Midbrain (tissue), 1 donor: Measurements from ENCODE around the gene TMEM98.
A peak's percentile ranks its signal among the peaks of the same experiment; 100 is the strongest.
"Not testable (repeated sequence)": the region's sequence is repeated elsewhere in the genome, so short reads cannot be mapped to it uniquely, and the experiment has no call there.

Experiments
- DNase-seq: peaks from one replicate; lab custom pipeline; 2025; lab: John Stamatoyannopoulos, UW

TMEM98 gene

DNA sequence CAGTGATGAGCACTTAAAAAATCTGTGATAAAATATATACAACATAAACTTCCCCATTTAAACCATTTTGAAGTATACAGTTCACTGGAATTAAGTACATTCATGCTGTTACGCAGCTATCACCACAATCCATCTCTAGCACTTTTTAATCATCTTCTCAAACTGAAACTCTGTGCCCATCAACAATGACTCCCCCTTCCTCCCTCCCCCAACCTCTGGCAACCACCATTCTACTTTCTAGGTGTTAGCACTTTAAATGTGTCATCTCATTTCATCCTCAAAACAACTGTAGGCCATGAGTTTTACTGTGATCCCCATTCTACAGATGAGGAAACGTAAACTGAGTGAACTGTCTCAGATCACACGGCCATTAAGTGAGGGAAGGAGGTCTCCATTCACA lies 13.8 kb upstream of the TMEM98 start:
- DNase-seq, result no peak

DNA sequence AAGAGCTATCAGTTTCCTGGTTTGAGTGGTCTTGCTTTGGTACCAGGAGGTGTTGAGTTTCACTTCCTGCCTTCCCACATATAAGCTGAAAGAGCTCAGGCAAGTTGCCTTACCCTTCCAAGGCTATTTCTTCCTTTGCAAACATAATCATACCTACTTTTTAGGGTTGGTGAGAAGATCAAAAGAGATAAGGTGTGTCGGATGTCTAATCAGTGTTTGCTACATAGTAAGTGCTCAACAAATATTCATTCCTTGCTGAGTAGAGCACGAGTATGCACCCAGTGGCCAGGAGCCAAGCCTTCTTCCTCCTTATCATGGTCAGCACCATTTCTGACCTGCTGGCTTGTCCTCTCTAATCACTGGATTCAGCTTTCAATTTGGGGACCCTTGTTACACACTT lies 12.7 kb upstream of the TMEM98 start:
- DNase-seq, result no peak

DNA sequence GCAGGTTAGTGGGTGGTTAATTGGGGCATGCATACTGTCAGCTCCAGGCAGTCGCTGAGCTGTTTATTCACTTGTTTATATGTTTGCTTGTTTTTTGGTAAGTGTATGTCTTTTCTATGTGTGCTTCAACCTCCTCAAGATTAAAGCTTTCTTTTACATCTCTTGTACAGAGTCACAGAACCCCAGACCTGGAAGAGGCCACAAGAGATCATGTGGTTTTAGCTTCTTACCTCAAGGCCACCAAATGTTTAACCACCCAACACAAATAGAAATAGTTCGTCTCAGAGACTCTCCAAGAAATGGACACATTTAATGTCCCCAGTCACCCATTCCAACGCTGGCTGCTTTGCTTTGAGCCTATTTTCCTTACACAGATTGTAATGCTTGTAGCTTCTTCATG lies 11.8 kb upstream of the TMEM98 start:
- no peak for DNase-seq

DNA sequence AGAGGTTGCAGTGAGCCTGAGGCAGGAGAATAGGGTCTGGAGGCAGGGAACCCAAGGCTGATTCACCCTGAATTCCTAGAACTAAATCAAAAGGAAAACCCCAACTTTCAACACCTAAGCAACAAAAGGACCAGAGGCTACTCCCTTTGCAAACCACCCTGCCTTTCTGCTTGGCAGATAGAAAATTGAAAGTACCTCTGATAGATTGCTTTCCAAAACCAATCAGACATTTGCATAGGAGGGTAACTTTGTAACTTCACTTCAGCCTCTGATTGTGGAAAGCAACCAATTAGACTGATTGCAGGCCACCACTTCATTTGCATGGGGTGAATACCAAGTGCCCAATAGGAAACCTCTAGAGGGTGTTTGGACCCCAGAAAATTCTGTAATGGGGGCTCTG lies 10.9 kb upstream of the TMEM98 start:
- DNase-seq, result no peak

DNA sequence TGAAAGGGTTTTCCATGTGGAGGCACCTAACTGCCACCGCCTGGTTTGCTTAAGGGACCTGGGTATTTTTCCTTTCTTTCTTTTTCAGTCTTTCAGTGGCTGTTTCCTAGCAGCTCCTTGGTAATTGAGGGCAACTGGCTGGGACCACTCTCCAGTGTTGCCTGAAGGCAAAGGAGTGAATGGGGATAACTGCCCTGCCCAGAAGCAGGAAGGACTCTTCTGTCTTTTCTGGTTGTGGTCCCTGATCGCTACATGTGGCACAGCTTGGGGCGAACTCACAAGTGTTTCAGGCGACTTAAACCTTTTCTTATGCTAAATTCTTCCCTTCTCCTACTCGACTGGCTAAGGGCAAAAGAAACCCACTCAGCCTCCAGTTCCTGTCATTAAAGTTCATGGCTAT lies 10.1 kb upstream of the TMEM98 start:
- DNase-seq, result no peak

DNA sequence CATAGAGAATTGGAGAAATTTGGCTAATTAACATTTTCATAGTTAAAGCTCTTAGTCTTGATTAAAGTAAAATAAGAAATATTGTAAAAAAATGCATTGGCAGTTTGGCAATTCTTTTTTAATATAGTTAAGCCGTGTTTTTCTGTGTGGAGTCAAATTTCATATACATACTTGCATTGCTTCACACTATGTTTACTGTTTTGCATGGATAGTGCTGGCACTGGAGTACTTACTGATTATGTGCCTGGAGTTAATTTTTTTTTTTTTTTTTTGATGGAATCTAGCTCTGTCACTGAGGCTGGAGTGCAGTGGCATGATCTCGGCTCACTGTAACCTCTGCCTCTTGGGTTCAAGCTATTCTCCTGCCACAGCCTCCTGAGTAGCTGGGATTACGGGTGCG lies 8.1 kb upstream of the TMEM98 start:
- not testable (repeated sequence) for DNase-seq

DNA sequence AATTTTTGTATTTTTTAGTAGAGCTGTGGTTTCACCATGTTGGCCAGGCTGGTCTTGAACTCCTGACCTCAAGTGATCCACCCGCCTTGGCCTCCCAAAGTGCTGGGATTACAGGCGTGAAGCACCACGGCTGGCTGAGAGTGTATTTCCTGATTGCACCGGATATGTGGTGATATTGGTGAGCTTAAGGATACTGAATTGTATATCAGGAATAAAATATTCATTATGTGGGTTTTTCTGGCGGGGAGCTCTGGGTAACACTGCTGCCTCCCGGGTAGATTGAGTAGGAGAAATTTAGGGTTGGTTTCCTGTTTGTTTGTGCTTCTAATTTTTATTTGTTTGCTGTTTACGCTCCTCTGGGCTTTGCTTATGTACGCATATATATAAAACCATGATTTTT lies 7.7 kb upstream of the TMEM98 start:
- no peak for DNase-seq

DNA sequence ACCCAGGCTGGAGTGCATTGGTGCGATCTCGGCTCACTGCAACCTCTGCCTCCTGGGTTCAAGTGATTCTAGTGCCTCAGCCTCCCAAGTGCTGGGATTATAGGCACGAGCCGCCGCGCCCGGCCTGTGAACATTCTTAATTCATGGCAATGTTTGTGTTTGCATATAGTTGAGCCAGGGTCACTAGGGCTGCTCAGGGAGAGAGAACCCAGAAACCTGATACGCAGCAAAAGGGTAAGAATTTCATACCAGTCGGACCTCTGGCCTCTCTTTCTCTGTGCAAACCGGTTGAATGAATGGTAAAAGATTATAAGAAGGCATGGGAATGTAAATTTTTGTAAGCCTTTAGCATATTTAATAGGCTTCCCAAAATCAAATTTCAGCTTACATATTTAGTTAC lies 6.9 kb upstream of the TMEM98 start:
- no peak for DNase-seq

DNA sequence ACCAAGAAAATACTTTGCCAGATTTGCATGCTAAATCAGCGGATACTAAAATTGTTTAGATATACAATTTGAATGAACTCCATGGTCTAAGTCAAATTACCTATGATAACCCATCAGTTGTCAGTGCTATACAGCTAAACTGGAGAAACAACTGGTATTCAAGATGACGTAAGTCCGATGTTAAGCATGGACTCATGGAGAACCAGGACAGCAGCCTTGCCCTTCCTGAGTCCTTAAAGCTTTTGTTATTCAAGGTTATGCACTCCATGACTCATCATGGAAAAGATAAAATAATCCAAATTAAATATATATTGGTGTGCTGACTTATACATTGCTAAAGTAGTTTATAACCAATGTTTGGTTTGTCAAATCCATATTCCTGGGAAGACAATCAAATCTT lies 4.0 kb upstream of the TMEM98 start:
- DNase-seq, result not testable (repeated sequence)

DNA sequence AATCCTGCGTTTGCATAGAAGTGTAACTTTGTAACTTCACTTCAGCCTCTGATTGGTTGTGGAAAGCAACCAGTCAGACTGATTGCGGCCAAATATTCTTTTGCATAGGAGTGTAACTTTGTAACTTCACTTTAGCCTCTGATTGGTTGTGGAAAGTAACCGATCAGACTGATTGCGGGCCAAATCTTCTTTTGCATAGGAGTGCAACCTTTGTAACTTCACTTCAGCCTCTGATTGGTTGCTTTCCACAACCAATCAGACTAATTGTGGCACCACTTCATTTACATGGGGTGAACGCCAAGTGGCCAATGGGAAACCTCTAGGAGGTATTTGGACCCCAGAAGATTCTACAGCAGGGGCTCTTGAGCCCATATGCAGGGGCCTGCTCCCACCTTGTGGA lies 1.8 kb upstream of the TMEM98 start:
- DNase-seq, result no peak

DNA sequence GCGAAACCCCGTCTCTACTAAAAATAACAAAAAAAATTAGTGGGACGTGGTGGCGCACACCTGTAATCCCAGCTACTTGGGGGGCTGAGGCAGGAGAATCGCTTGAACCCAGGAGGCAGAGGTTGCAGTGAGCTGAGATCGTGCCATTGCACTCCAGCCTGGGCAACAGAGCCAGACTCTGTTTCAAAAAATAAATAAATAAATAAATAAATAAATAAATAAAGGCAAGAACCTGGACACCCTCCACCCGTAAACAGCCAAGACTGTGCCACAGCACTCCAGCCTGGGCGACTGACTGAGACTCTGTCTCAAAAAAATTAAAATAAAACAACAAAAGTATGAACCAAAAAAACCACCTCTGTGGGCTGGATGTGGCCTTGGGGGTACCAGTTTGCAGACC lies 1.2 kb upstream of the TMEM98 start:
- DNase-seq, result not testable (repeated sequence)

DNA sequence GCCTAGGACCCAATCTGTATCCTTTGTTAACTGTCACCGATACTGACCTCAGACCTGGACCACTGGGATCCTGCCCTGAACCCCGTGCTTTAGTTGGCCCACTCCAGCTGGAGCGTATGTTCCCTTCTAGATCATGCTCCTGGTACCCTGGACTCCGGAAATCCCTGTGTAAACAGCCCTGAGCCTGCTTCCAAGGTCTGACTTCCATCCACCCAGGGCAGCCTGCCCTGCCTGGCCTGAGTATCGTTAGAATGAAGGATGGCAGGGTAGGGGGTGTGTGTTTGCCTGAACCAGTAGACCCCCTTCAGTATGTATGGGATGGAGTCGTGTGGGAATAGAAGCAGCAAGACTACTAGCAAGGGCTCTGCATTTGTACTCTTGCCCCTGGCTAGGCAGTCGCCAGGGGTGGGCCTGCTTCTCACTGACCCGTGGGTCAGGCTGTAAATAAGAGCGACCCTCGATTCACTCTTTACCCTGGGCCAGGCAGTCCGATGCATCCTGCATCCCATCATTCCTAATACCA lies 691 bp upstream of the TMEM98 start:
- DNase-seq, result peak; percentile 37

DNA sequence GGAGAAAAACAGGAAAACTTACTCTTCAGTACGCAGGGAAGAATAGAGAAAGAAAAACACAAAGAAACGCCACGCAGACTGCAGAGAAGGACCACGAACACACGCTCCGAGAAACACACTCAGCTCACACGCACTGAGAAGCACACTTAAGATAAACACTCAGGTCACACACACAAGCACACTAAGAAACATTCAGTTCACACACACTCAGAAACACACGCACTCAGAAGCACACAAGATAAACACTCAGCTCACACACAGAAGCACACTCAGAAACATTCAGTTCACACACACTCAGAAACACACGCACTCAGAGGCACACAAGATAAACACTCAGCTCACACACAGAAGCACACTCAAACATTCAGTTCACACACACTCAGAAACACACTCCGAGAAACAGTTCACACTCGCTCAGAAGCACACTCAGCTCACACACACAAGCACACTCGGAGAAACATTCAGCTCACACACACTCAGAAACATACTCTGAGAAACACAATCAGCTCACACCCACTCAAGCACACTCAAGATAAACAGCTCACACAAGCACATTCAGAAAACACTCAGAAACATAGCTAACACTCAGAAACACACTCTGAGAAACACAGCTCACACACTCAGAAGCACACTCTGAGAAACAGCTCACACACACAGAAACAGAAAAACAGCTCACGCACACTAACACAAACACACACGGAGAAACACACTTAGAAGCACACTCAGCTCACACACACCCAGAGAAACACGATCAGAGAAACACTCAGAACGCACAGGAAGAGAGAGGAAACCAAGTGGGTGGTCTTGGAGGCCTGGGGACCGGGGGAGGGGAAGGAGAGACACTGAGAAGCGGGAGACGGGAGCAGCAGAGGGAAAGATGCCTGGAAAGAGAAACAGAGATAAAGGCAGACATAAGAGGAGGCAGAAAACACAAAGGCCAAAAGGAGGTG lies 908 bp downstream of the TMEM98 start:
- DNase-seq, result peak; percentile 41

DNA sequence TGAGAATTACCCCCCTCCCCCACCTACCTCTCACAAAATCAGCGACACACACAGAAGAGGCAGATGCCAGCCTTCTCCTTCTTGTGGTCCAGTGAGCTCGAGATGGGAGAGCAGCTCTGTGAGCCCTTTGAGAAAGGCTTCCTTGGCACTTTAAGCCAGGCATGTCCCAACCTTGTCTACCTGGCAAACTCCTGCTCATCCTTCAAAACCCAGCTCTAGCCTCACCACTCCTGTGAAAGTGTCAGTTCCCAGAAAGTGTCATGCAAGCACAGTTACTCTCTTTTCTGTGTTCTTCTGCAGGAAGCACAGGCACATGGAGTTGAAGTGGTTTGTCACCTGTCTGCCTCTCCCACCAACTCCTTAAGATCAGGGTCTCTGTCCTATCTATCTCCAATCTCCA lies 1.6 kb downstream of the TMEM98 start:
- no peak for DNase-seq

DNA sequence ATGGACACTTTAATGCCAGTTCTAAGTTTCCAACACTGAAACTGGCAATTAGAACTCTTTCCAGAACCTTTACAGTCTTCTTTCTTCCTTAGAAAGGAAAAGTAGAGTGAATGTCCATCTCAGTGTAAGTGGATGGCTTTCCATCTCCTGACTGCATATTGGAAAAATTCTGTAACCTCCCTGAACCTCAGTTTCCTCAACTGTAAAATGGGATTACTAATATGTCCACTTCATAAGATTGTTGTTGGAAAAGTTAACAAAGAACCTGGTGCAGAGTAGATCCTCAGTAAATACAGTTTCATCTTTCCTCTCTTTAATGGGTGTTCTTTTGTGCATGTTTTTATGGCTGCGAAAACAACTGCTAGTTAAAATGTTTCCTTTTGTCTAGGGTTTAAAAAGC lies 2.6 kb downstream of the TMEM98 start:
- DNase-seq, result no peak

DNA sequence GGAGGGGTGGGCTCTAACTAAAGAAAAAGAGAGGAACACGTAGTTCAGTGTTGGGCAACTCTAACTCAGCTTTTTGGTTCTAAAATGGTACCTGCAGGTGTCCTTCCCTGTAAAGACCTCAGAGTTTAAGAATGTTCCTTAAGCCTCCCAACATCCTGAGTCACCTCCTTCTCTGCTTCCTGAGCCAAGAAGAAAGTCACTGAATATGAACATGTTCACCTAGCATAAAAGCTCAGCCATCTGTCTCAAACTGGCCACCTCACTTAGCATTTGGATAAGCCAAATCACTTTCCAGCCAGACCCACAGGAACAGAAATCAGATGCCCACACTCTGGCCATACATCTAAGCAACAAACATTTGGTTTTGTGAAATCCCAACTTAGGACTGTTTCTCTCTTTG lies 3.7 kb downstream of the TMEM98 start:
- DNase-seq, result no peak

DNA sequence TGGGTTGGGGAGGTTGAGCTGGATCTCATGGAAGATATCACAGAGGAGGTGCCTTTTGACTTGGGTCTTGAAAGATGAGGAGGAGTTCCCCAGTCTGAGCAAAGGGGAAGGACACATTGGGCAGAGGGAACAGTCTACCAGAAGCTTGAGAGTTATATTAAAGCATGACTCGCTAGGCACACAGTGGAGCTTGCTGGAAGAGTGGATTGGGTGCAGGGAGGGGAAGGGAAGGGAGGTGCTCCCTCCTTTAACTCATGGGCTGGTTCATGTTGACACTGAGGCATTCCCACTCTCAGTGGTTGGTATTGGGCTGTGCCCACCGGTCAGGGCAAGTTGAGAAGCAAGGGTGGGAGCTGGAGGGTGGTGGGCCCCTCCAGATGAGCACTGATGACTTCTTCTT lies 5.9 kb downstream of the TMEM98 start:
- no peak for DNase-seq

DNA sequence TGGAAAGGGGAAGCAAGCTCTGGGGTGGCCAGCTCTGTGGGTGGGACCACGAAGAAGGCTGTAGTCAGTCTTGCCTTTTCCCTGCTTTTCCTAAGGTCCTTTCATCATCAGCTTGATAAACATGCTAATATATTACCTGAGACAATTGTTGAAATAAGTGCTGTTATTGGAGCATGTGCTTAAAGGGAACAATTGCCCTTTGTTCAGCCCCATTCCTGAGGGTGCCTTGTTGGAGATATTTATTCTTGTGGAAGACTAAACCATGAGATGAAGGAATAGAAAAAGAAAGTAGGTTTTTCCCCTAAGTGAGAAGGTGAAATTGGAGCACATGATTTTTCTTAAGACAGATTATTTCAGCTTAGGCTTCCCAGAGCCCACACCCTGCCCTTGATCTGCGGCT lies 7.8 kb downstream of the TMEM98 start:
- no peak for DNase-seq

DNA sequence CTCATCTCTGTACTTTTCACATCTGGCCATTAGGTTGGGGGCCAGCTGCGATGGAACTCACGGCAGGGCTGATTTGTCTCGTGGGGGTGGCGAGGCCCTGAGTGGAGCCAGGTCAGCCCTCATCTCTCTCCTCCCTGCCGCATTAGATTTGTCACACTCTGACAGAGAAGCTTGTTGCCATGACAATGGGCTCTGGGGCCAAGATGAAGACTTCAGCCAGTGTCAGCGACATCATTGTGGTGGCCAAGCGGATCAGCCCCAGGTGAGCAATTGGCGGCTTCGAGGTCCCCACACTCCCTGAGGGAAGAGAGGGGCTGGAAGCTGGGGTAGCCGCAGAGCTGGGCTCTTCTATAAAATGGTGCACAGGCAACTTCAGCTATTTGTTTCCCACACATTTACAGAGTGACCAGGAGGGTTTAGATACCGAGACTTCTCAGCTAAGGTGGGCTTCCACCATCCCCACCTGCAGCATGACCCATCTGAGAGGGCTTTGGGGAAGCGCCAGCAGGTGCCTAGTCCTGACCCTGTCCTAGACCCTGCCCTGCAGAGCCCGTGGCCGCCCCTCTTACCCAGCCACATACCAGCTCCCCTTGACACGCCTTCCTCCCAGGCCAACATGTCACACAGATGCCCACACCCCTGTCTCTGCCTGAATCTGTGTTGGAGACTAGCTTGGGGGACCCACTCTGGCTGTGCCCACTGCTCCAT lies 8.4 kb downstream of the TMEM98 start:
- DNase-seq, result no peak

DNA sequence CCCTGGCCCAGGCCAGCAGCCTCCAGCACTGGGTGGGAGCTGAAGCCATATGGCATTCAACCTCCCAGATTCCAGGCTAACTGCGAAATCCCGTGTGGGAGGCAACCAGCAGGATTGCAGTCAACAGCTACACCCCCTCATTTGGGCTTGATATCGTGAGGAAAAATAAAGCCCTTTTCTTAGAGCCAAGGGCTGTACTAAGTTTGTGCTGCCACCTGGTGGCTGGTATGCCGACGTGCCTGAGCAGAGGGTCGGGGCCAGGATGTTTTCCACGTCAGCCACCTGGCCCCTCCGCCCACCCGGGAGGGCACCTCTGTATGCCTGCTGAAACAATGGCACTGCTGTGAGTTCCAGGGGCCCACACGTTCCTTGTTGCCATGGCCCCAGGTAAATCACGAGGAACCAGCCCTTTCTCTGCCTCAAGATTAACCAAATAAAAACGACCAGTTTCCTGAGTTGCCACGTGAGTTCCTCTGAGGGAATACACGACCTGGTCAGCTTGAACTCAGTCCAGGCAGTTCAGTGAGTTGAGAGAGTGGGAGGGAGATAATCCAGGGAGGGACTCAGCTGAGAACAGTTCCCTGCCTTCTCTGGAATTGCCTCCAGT lies 9.0 kb downstream of the TMEM98 start:
- DNase-seq, result peak; percentile 71

DNA sequence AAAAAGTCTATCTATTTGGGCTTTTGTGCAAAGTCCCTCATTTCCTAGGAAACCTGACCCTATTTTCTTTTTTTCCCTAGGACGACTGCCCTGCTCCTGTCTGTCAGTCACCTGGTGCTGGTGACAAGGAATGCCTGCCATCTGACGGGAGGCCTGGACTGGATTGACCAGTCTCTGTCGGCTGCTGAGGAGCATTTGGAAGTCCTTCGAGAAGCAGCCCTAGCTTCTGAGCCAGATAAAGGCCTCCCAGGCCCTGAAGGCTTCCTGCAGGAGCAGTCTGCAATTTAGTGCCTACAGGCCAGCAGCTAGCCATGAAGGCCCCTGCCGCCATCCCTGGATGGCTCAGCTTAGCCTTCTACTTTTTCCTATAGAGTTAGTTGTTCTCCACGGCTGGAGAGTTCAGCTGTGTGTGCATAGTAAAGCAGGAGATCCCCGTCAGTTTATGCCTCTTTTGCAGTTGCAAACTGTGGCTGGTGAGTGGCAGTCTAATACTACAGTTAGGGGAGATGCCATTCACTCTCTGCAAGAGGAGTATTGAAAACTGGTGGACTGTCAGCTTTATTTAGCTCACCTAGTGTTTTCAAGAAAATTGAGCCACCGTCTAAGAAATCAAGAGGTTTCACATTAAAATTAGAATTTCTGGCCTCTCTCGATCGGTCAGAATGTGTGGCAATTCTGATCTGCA lies 12.9 kb downstream of the TMEM98 start:
- DNase-seq, result no peak

DNA sequence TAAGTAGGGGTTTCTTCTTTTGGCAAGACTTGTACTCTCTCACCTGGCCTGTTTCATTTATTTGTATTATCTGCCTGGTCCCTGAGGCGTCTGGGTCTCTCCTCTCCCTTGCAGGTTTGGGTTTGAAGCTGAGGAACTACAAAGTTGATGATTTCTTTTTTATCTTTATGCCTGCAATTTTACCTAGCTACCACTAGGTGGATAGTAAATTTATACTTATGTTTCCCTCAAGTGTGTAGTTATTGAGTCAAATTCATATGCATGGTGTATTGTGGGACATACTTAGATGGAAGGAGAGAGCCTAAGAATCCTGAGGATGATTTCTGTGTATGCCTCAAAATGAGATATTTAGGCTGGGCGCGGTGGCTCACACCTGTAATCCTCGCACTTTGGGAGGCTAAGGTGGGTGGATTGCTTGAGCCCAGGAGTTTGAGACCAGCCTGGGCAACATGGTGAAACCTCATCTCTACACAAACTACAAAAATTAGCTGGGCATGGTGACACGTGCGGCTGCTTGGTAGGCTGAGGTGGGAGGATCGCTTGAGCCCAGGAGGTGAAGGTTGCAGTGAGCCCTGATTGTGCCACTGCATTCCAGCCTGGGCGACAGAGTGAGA lies 13.6 kb downstream of the TMEM98 start:
- no peak for DNase-seq
